Measurements from ENCODE around the gene CSE1L.

- TF ChIP-seq, protein P1, sequence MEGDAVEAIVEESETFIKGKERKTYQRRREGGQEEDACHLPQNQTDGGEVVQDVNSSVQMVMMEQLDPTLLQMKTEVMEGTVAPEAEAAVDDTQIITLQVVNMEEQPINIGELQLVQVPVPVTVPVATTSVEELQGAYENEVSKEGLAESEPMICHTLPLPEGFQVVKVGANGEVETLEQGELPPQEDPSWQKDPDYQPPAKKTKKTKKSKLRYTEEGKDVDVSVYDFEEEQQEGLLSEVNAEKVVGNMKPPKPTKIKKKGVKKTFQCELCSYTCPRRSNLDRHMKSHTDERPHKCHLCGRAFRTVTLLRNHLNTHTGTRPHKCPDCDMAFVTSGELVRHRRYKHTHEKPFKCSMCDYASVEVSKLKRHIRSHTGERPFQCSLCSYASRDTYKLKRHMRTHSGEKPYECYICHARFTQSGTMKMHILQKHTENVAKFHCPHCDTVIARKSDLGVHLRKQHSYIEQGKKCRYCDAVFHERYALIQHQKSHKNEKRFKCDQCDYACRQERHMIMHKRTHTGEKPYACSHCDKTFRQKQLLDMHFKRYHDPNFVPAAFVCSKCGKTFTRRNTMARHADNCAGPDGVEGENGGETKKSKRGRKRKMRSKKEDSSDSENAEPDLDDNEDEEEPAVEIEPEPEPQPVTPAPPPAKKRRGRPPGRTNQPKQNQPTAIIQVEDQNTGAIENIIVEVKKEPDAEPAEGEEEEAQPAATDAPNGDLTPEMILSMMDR (IDR thresholded peaks at IDR 0.05): no peak
- no peak for TF ChIP-seq POLR2A (IDR thresholded peaks at IDR 0.05)
These were observed 76.8 kb downstream of the CSE1L start for GRCh38 chr20:49122920-49123319.

Data from adrenal gland (tissue), 5 donors.